Measurements from ENCODE around the gene ALKBH5.
"Not testable (repeated sequence)": the region's sequence is repeated elsewhere in the genome, so short reads cannot be mapped to it uniquely, and the experiment has no call there.

Gene ALKBH5

DNA sequence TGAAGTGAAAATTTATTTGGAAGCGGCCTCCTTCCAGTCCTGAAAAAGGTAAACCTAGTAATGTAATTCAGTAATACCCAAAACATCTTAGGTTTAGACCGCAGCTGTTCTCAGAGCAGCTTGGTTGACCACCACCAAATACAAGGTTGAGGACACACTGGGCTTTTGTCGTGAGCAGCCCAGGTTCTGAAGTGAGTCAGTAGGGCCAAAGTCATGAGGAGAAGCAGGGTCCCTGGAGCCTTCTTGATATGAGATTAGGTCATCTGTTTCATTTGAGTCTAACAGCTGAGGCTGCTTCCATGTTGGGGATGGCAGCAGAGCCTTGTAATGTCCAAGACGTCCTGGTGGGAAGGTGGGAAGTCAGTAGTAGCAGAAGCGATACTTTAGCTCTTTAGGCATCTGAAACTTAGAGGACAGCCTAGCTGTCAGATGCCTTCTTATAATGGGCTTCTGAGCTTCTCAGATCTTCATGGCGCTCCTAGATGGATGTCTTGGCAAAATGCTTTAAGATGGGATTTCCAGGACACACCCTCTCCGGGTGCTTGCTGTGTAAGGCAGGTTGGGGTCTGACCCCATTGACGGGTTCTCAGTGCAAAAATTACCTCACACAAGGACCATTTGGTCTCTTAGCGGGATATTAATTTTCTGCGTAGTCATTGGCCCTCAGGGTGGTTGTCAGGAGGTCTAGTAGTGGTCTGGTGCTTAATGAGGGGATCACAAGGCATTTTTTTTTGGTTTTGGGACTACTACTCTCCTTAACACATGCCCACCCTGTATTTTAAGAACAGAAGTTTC lies 2.4 kb downstream of the ALKBH5 start:
- no peak for DNase-seq (ENCODE audit: low spot score)

DNA sequence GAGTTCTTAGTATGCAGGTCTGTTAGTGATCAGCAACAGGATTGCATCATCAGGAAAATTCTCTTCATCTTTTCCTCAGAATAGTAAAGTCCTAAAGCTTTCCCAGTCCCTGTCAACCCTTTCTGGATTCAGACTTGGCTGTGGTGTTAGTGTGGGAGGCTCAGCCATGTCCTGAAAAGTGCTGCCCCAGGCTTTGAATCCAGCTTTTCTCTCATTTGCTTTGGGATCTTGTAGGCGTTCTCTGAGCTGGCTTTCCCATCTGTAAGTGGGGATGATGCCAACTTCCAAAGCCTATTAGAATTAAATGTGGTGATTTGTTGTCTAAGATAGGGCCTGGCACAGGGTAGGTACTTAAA lies 3.0 kb downstream of the ALKBH5 start:
- DNase-seq (ENCODE audit: low spot score), result peak; percentile 48

DNA sequence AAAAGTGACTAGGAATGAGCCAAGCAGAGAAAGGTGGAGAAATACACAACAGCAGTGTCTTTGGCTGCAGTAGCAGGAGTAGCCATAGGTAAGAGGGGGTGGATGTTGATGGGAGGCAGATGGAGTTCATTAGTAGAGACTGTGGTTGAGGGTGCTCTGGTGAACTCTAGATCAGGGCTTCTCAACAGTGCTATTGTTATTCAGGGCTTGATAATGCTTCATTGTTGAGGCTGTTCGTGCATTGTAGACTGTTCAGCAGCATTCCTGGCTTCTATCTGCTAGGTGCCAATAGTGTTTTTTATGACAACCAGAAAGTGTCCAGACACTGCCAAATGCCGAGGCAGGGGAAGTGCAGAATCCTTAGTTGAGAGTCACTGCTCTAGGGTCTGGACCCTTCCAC lies 3.6 kb downstream of the ALKBH5 start:
- no peak for DNase-seq (ENCODE audit: low spot score)

DNA sequence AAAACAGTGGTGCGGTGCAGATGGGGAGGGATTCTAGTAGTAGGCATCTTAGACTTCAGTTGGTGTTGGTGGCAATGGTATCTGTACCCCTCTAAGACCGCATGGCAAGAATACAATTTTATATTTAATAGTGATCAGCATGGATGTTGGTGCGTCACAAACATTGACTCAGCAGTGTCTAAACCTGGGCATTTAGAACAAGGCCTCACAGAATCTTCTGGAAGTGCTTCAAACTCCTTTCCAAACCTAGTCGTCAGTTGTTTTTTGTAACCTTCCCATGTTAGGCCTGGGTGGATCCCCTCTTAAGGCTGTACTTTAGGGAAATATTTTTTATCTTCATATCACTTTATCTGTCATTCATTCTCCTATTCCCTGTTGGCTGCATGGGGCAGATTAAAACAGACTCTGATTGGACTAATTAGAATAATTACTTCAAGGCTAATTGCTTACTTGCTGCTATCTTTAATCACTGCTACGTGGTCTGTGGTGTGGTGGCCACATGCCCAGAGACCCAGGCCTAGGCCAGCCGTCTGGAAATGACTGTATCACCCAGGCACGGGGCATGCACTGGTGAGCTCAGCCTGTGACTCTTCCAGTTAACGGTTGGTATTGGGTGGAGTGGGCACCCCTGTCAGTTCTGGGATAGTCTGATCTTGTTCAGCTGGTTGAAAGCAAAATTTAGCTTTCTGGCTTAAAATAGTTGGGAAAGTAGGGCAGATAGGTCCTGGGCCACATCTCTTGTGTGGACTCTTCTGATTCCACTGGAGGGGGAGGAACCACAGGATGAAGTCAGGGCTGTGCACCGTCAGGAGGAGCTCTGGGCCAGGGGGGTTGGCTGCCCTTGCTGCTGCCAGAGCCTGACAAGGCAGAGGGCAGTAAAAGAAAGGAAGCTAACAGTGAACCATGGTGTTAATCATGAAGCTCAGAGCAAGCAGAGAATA lies 4.5 kb downstream of the ALKBH5 start:
- DNase-seq (ENCODE audit: low spot score), result peak; percentile 65

DNA sequence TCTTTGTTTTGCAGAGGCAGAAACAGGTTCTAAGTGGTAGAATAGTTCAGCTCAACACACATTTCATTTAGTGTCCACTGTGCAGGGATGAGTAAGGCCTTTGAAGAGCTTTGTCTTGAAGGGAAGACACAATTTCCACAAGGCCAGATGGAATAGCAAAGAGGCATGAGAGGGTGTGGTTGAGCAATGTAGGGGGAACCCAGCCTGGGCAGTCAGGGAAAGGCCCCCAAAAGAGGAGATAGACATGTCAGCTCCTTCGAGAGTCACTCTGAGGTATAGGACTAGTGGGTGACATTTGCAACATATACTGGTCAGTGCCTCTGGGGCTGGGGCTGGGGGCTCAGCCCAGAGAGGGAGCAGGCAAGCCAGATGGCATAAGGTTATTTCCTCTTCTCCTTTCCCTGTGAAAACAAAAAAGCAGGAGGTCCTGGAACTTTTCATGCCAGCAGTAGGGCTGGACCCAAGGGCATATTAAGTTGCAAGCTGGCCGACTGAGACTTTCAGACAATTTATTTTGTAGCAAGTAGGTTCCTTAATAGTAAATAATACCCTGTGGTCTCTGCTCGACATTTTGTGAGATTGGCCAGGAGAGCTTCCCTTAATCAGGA lies 7.1 kb downstream of the ALKBH5 start:
- DNase-seq (ENCODE audit: low spot score), result no peak

DNA sequence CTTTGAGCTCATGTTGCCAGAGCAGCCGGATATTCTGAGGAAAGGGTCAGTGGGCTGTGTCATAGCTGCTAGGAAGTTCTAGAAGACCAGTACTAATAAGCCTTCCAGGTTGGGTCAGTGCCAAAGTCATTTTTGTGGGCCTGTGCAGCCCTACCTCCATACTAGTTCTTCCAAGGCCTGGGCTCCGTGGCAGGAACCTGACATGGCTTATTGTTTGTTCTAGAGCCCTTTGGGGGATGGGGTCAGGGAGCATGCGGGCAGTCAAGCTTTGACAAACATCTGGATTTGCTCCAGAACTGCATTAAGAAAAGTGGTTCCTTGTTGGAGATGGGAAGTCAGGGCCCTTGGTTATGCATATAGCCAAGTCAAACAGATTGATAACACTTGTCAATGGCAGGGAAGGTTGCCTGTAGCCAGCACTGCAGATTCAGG lies 7.6 kb downstream of the ALKBH5 start:
- no peak for DNase-seq (ENCODE audit: low spot score)

DNA sequence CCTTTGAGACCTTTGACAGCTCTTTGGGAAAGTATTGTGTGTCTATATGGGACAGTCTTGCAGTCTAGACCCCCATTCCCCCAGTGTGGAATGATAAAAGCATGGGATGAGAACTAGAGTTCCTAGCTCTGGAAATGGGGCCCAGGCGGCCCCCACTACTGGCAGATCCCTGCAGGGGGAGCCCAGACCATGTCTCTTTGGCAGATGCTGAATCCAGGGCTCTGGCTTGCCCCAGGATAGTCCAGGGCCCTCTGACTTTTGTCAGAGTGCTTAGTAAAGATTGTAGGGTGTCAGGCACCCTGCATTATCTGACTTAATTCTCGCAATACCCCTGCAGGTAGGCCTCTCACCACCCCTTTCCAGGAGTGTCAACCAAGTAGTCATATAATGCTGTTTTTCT lies 8.3 kb downstream of the ALKBH5 start:
- peak; percentile 58 for DNase-seq (ENCODE audit: low spot score)

DNA sequence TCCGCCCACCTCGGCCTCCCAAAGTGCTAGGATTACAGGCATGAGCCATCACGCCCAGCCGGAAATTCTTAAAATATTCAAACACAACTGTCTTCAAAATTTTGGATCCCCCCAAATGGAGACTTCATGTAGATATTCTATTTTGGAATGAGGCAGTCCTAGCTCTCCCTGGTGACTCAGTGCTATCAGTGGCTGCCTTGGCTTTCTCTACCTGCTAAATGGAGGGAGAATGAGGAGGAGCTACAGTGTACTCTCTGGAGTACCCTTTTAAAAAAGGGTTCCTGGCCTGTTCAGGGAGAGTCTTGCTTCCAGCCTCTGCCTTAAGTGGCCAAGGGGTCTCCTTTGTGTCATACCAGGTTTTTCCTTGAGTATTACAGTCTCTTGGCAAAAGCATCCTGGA lies 10.8 kb downstream of the ALKBH5 start:
- no peak for DNase-seq (ENCODE audit: low spot score)

DNA sequence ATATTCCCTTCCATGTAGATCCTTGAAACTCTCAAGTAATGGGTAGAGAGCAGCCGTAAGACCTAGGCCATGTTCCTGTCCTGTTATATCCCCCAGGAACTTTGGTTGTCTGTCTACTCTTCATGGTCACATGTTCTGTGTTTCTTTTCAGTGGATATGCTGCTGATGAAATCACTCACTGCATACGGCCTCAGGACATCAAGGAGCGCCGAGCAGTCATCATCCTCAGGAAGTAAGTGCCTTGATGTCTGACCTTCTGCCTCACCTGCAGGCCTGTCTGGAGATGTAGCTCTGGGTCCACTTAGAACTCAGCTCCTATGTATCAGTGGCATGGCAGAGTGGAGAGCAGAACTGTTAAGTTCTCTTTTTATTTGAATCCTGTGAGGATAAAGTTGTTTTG lies 11.2 kb downstream of the ALKBH5 start:
- no peak for DNase-seq (ENCODE audit: low spot score)

DNA sequence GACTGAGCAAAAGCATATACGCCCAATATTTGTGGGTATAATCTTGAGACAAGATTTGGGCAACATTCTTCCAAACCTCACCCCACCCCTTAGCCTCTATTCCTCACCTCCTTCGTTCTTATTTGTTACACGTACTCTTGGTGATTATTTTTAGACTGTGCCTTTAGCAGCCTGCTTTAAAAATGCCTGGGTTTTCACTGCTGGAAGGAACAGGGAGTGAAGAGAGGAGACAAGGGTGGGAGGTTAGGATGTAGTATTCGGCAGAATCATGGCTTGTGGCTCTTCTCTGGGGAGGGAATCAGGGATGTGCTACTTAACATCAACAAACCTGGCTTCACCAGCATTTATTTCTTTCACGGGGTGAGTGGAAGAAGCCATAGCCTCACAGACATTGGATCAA lies 11.6 kb downstream of the ALKBH5 start:
- no peak for DNase-seq (ENCODE audit: low spot score)

DNA sequence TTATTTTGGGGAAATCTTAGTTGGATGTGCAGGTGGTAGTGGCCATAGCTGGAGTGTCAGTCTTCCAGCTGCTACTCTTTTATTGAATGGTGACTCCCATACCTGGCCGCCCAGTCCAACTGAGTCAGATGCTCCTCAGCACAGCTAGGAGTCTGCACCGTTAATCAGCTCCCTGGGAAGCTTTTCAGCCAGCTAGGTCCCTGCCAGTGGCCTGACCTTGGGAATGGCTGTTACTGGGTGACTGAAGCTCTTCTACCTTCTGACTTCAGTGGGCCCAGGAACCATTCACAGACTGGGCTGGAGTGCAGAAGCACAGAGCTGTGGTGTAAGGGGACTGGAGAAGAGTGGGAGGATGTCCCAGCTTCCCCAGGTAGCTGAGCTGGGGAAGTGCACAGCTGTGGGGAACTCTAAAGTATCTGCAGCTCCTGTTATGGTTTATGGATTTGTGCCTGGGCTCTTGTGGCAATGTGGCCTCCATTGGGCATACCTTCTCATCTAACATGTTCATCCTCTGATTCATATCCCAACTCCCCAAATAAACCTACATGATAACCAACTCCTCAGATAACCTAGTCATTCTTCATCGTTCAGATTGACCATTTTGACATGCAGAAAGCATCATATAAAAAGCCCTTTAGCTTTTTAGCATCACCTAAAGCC lies 14.0 kb downstream of the ALKBH5 start:
- DNase-seq (ENCODE audit: low spot score), result no peak

DNA sequence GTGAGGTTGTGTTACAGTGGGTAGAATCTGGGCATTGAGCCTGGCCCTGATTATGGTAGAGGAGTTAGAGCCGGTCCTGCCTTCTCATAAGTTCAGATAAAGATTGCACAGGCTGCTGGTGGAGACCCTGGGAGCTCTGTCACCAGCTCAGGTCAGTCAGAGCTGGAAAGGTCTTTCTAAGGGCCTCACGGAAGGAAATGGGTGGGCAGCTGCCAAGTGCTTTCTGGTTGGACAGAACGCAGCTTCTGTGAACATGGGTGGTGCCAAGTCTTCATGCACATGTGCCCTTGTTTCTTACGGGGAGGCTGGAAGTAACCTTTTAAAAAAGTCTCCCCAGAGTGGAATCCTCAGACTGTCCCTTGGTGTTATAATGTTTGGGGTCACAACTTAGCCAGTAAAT lies 14.9 kb downstream of the ALKBH5 start:
- DNase-seq (ENCODE audit: low spot score), result no peak

DNA sequence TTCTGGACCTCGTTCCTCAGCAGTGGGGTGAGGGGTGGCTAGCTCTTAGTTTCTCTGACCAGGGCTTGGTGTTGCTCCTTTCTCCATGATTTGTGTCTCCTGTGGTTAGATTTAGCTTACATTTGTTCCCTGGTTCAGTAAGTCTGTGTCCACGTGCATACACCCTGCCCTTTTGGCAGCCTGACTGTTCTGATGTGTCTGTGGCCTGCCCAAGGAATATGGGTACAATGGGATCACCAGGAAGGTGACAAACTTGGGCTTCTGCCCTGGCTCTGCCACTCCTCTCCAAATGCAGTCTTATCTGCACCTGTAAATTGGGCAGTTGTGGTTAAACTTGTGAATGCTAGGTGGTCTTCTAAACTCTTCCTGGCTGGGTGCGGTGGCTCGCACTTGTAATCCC lies 17.5 kb downstream of the ALKBH5 start:
- no peak for DNase-seq (ENCODE audit: low spot score)

DNA sequence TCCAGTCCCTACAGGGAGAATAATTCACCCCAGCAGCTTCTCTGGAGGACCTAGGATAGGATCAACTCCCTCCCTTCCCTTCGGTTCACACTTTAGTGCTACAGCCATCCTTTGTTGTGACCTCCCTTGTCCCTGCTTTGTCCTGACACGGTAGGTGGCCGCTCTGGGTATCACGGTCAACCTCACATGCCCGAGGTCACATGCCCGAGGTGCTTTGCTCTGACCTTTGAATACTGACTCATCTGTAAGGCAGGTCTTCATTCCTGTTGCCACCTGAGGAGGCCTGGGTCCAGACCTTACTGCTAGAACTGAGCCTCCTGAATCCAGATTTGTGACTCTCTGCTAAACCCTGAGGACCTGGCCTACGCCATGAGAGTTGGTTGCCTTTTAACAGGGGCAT lies 19.7 kb downstream of the ALKBH5 start:
- DNase-seq (ENCODE audit: low spot score), result no peak

DNA sequence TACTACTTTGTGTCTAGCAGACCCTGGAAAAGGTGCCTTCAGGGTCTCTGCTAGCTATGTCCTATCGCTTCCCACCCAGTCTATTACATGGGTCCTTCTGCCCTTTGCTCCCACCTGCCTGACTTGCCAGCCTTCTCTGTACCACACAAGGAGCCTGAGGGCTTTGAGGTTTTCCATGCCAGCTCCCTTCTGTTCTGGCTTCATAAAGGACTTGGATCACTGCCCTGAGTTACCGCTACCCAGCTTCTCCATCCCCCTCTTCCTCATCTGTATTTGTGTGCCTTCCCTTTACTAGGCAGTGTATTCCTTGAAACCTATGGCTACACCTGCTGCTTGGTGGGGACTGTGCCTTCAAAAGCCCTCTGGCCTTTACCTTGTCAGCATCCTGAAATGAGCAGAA lies 22.2 kb downstream of the ALKBH5 start:
- DNase-seq (ENCODE audit: low spot score), result no peak

DNA sequence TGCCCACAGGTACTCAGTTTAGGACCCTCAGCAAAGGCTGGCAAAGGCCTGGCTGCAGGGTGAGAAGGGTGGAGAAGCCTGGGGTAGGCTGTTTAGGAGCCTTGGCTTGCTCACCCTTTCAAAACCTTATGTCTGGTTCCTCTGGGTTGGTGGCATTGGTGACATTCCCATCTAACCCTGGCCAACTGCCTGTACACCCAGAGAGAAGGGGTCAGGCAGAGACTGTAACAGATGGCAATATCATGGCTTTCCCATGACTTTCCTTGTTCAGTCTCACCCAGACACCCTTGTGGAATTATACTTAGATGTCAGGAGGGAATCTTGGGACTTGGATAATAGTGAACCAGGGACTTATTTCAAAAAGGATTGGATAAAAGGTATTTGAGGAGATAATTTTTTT lies 23.3 kb downstream of the ALKBH5 start:
- no peak for DNase-seq (ENCODE audit: low spot score)

DNA sequence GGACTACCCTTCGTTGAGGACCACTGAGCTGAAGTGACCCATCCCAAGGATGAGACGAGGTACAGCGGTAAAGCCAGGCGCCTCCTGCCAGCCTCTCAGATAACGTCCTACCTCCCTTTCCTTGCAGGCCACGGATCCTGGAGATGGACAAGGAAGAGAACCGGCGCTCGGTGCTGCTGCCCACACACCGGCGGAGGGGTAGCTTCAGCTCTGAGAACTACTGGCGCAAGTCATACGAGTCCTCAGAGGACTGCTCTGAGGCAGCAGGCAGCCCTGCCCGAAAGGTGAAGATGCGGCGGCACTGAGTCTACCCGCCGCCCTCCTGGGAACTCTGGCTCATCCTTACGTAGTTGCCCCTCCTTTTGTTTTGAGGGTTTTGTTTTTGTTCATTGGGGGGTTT lies 24.5 kb downstream of the ALKBH5 start:
- no peak for DNase-seq (ENCODE audit: low spot score)

DNA sequence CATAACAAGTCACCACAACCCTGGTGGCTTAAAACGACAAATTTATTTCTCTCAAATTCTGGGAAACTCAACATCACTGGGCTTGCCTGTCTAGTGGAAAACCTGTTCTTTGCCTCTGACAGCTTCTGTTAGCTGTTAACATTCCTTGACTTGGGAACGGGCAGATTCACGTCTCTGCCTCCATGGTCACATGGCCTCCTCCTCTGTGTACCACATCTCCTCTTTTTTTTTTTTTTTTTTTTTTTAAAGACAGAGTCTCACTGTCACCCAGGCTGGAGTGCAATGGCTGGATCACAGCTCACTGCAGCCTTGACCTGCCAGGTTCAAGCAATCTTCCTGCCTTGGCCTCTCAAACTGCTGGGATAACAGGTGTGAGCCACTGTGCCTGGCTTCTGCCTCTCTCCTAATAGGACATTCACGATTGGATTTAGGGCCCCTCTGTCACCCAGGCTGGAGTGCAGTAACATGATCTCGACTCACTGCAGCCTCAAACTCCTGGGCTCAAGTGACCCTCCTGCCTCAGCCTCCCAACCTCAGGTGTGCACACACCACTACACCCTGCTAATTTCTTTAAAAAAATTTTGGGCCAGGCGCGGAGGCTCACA lies 30.1 kb downstream of the ALKBH5 start:
- DNase-seq (ENCODE audit: low spot score), result no peak

DNA sequence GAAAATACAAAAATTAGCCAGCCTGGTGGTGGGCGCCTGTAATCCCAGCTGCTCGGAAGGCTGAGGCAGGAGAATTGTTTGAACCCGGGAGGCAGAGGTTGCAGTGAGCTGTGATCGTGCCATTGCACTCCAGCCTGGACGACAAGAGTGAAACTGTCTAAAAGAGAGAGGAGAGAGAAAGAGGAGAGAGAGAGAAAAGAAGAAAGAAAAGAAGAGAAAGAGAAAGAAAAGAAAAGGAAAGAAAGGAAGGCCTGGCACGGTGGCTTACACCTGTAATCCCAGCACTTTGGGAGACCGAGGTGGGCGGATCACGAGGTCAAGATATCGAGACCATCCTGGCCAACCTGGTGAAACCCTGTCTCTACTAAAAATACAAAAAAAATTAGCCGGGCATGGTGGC lies 33.3 kb downstream of the ALKBH5 start:
- DNase-seq (ENCODE audit: low spot score), result not testable (repeated sequence)

DNA sequence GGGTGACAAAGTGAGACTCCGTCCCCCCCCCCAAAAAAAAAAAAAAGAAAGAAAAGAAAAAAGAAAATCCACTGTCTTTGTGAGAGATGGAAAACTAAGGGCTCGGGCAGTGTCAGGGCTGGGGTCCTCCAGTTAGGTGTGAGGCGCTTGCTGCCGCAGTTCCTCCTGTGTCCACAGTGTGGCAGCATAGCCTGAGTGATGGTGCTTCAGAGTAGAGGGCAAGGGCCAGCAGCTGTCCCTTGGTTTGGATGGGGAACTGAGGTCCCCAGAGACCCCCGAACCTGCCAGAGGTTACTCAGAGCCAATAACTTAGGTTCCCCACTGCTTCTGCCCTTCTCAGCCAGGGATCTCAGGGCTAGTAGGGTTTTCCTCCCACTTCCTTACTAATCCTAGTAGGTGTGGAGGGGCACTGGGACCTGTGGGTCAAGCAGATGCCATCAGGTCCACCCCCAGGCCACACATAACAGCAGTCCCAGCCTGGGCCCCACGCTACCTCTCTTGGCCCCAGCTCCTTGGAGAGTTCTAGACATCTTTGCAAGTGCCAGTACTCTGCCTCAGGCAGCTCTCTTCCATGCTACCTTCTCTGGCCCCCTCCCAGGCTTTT lies 33.9 kb downstream of the ALKBH5 start:
- peak; percentile 89 for DNase-seq (ENCODE audit: low spot score)

DNA sequence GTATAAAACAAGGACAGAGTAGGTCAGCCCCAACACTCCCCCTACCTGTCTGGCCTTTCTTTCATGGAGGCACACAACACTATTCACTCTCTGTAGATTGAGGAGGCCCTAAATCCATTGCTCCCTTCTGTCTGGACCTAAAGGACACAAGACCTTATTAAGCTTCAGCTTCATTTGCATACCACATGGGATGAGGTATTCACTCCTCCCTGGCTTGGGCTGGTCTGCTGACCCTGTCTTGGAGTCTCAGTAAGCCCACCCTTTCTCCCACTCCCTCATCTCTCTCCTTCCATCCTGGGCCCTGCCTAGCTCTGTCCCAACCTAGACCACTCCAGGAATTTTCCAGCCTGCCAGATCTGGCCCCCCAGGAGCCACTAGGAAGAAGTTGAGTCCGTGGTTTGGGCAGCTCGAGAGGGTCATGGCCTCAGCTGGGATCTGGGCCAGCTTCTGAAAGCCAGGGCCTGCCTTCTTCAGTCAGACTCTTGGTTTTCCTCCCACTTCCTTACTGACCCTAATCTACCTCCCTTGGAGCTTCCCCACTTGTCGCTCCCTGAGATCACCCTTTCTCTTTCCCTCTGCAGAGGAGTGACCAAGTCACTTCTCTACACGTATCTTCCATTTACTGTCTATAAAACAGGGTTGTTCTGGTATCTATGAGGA lies 35.3 kb downstream of the ALKBH5 start:
- peak; percentile 66 for DNase-seq (ENCODE audit: low spot score)

Data from AG20443 (cell line).